Endothelial cell of umbilical vein (primary cell): ENCODE measurements around the gene ANKFN1. TPM values are rescaled to one million over a fixed set of nuclear protein-coding genes. Genes with fewer than 3 reads are reported as not detected.
A peak's percentile ranks its signal among the peaks of the same experiment; 100 is the strongest.

Experiments
- BruUV-seq: library from RNA; stranded (reverse); fragments of 400-500 nt; replicated peaks from 2 replicates; lab custom pipeline; 2021; lab: Mats Ljungman, UMichigan
- CTCF ChIA-PET: fragments of 300-600, 350-600 bp; sonication (Branson Sonifier 250); formaldehyde crosslinking; loops from one replicate; lab custom pipeline; 2021; ENCODE audit warnings: antibody characterized with exemption, inconsistent platforms; lab: Charles Lee
- POLR2A ChIA-PET: fragments of 300-600, 350-600 bp; sonication (Branson Sonifier 250); formaldehyde crosslinking; loops from one replicate; lab custom pipeline; 2021; ENCODE audit warnings: antibody characterized with exemption, inconsistent platforms; lab: Charles Lee
- DNase-seq: peaks from one replicate; pipeline ENCODE4 v3.0.0-alpha.2; 2011; ENCODE audit warnings: low read depth, low spot score
- FAIRE-seq: peaks from 2 replicates; lab custom pipeline; 2011; peaks lifted over from hg19 to GRCh38; lab: Jason Lieb, UNC
- H2AFZ ChIP-seq: 2 replicates; pipeline ENCODE4 v1.6.0; 2012; ENCODE audit warnings: low read depth, low read length, control low read depth, inconsistent platforms
- H3K27ac ChIP-seq: 2 replicates; pipeline ENCODE4 v1.5.1; 2011; ENCODE audit warnings: low read depth, mild to moderate bottlenecking, control low read depth, low read length, moderate library complexity; ENCODE audit not compliant: insufficient read depth
- H3K27me3 ChIP-seq, 2 experiments: 2 replicates each; pipeline versions ENCODE4 v1.6.0 to v1.6.1; 2011; ENCODE audit warnings: low read length in 2 of 2, mixed read lengths in 1 of 2; ENCODE audit not compliant: control insufficient read depth in 2 of 2, insufficient read depth in 2 of 2
- H3K36me3 ChIP-seq, 2 experiments: 2 replicates in 1 of 2; 3 replicates in 1 of 2; pipeline ENCODE4 v1.5.1; 2011; ENCODE audit warnings: low read length in 2 of 2, mild to moderate bottlenecking in 1 of 2, moderate library complexity in 1 of 2; ENCODE audit not compliant: control insufficient read depth in 2 of 2, insufficient read depth in 2 of 2; ENCODE audit errors: extremely low read depth in 1 of 2
- H3K4me1 ChIP-seq: 3 replicates; pipeline ENCODE4 v1.5.1; 2011; ENCODE audit warnings: mild to moderate bottlenecking, low read length; ENCODE audit not compliant: control insufficient read depth, insufficient read depth; ENCODE audit errors: extremely low read depth
- H3K4me2 ChIP-seq: 2 replicates; pipeline ENCODE4 v1.6.1; 2011; ENCODE audit warnings: low read length, control low read depth, mixed read lengths; ENCODE audit not compliant: insufficient read depth
- H3K4me3 ChIP-seq, 3 experiments: fragments of 200-600 bp in 1 of 3; sonication (generic), shearing (Covaris generic) in 1 of 3; replicated peaks in 1 of 3; 2 replicates each; pipeline ENCODE4 v1.5.1; 2011 to 2016; ENCODE audit warnings: control low read depth in 3 of 3, low read length in 3 of 3, mild to moderate bottlenecking in 2 of 3, inconsistent platforms in 1 of 3, low read depth in 1 of 3, moderate library complexity in 1 of 3; ENCODE audit not compliant: insufficient read depth in 1 of 3
- H3K79me2 ChIP-seq: 2 replicates; pipeline ENCODE4 v1.6.0; 2012; ENCODE audit warnings: low read length, inconsistent platforms; ENCODE audit not compliant: control insufficient read depth, insufficient read depth
- H3K9ac ChIP-seq: replicated peaks from 2 replicates; pipeline ENCODE3; 2011; ENCODE audit warnings: low read length, control low read depth; ENCODE audit not compliant: insufficient read depth; ENCODE audit errors: extremely low read depth
- H3K9me1 ChIP-seq: replicated peaks from 3 replicates; pipeline ENCODE4 v1.6.0; 2011; ENCODE audit warnings: mild to moderate bottlenecking, low read length; ENCODE audit not compliant: control insufficient read depth, insufficient read depth; ENCODE audit errors: extremely low read depth
- H3K9me3 ChIP-seq: replicated peaks from 2 replicates; pipeline ENCODE4 v1.5.1; 2012; ENCODE audit warnings: low read length, inconsistent platforms; ENCODE audit not compliant: control insufficient read depth, insufficient read depth
- H4K20me1 ChIP-seq: replicated peaks from 2 replicates; pipeline ENCODE3; 2011; ENCODE audit warnings: mild to moderate bottlenecking, low read length; ENCODE audit not compliant: control insufficient read depth, insufficient read depth; ENCODE audit errors: extremely low read depth
- CTCF ChIP-seq, 2 donors: IDR thresholded peaks; 1 replicate in 1 of 2; 2 replicates in 1 of 2; pipeline ENCODE4 v1.5.1; 2011; ENCODE audit warnings: low read length in 2 of 2, mild to moderate bottlenecking in 2 of 2, moderate library complexity in 2 of 2, control low read depth in 1 of 2, inconsistent platforms in 1 of 2, low read depth in 1 of 2; ENCODE audit not compliant: insufficient read depth in 1 of 2; ENCODE audit errors: extremely low read depth in 1 of 2
- EZH2 ChIP-seq: IDR thresholded peaks from 2 replicates; pipeline ENCODE4 v1.6.1; 2012; ENCODE audit warnings: borderline replicate concordance, low read depth, mild to moderate bottlenecking, moderate library complexity, low read length, inconsistent platforms; ENCODE audit not compliant: severe bottlenecking
- FOS ChIP-seq: IDR thresholded peaks from 2 replicates; pipeline ENCODE4 v1.6.1; 2011; ENCODE audit warnings: mild to moderate bottlenecking, low read length, moderate library complexity, borderline replicate concordance; ENCODE audit not compliant: insufficient read depth
- GATA2 ChIP-seq: IDR thresholded peaks from 2 replicates; pipeline ENCODE4 v1.7.0; 2011; ENCODE audit warnings: low read depth, mild to moderate bottlenecking, moderate library complexity, mixed read lengths, low read length; ENCODE audit not compliant: insufficient read length, insufficient read depth
- JUN ChIP-seq: IDR thresholded peaks from 2 replicates; pipeline ENCODE4 v1.6.1; 2011; ENCODE audit warnings: borderline replicate concordance, low read depth; ENCODE audit not compliant: insufficient read length, insufficient read depth
- MAX ChIP-seq: IDR thresholded peaks from 2 replicates; pipeline ENCODE4 v1.6.1; 2011; ENCODE audit not compliant: insufficient read depth, insufficient read length
- MYC ChIP-seq: IDR thresholded peaks from one replicate; pipeline ENCODE4 v1.6.1; 2011; ENCODE audit warnings: mild to moderate bottlenecking, low read depth, low read length
- POLR2A ChIP-seq: IDR thresholded peaks from 2 replicates; pipeline ENCODE4 v1.6.1; 2012; ENCODE audit warnings: low read depth, mild to moderate bottlenecking, control low read depth, low read length
- POLR2AphosphoS5 ChIP-seq: IDR thresholded peaks from 2 replicates; pipeline ENCODE4 v1.6.1; 2012; ENCODE audit warnings: low read depth, mild to moderate bottlenecking, control low read depth, low read length, moderate library complexity; ENCODE audit not compliant: insufficient read depth
- dilution Hi-C: fragments of 300-500 bp; cut with MboI; formaldehyde crosslinking; loops from one replicate; pipeline ENCODE4 v1.15.0; 2019; ENCODE audit warnings: low sequenced_read_pairs; ENCODE audit not compliant: extremely low pct_ligation_motif_present
- intact Hi-C: fragments of 100-400 bp; cut with micrococcal nuclease; formaldehyde crosslinking; loops from one replicate; pipeline ENCODE4 v1.10.0; 2022
- polyA plus RNA-seq, 4 experiments: library from polyadenylated mRNA; depleted of rRNA in 3 of 4; stranded (reverse) in 3 of 4; unstranded in 1 of 4; fragments of >200 nt; gene quantifications; 2 replicates each; pipeline versions ENCODE4 v1.2.1 to v1.2.3, GENCODE V29; 2011 to 2012; ENCODE audit warnings: missing spikeins in 1 of 4
- total RNA-seq: library from RNA; stranded (reverse); gene quantifications from 2 replicates; pipeline ENCODE4 v1.2.3, GENCODE V29; 2021

The ANKFN1 gene
- total and polyA plus RNA-seq, 2 donors (not counting 3 experiments of a cell fraction or from before 2014, with no cell fraction given): 0.15 TPM; not detected in 1

GRCh38 chr17:56480501-56480900 lies 327.2 kb downstream of the ANKFN1 start:
- Histone ChIP-seq H4K20me1 (no peaks in the 10 kb centered on the region), H3K9me3 (no peaks in the 10 kb centered on the region), H3K4me2 (no peak overlapping the region), H3K9me1 (no peaks in the 10 kb centered on the region), H3K79me2 (no peaks in the 10 kb centered on the region), H2AFZ (no peak overlapping the region), H3K4me3 (no peak overlapping the region), H3K9ac (no peak overlapping the region), H3K27me3 (peaks cover 0 to 7% of the 10 kb centered on the region in 2 experiments), H3K27ac (no peak overlapping the region), H3K36me3 (no peaks in the 10 kb centered on the region), H3K4me1 (no peaks in the 10 kb centered on the region)
- DNase-seq (peak; percentile 16), FAIRE-seq (no peak)
- intact Hi-C loops: no loop called here
- TF ChIP-seq CTCF (IDR thresholded peaks at IDR 0.05; ENCODE audit: extremely low read depth in 1 of 2, insufficient read depth in 1 of 2, low read depth in 1 of 2, low read length in 2 of 2): no peak
- no peak for TF ChIP-seq GATA2
- no peak for TF ChIP-seq MAX
- TF ChIP-seq JUN: no peak
- TF ChIP-seq FOS: no peak
- TF ChIP-seq EZH2: no peak
- no peak for TF ChIP-seq MYC
- TF ChIP-seq POLR2A: no peak
- no peak for TF ChIP-seq POLR2AphosphoS5
- dilution Hi-C loops: no loop called here
- ChIA-PET CTCF (interaction anchor here (0.7 to 2.1 kb wide), 11 partner anchors 9 to 636 kb away, joined by 3 to 25 read pairs (median 6); no protein-coding TSS in a partner anchor), POLR2A (no interaction called here)
- no TSS peak for BruUV-seq
